Left renal pelvis (tissue), 4 donors: ENCODE results near the gene FECH. TPM values are rescaled to one million over a fixed set of nuclear protein-coding genes. Genes with fewer than 3 reads are reported as not detected.
A peak's percentile ranks its signal among the peaks of the same experiment; 100 is the strongest.
"Not testable (repeated sequence)": the region's sequence is repeated elsewhere in the genome, so short reads cannot be mapped to it uniquely, and the experiment has no call there.

Source experiments
- DNase-seq, 4 donors: peaks; one replicate each; pipeline ENCODE4 v3.0.0-alpha.2; 2013; ENCODE audit warnings: low read depth in 4 of 4, low spot score in 3 of 4
- polyA plus RNA-seq, 4 donors: library from polyadenylated mRNA; unstranded; fragments of 120-200 nt; gene quantifications; one replicate each; pipeline ENCODE4 v1.2.1, GENCODE V29; 2013; ENCODE audit not compliant: insufficient read length in 4 of 4

The FECH gene
- polyA plus RNA-seq, 4 donors = 37.7 to 49.4 (median 41.2) TPM

GRCh38 chr18:57533868-57534510, 52.5 kb downstream of the FECH start:
- DNase-seq = peak; percentile 47 to 67 (median 62)

GRCh38 chr18:57533006-57533867, 53.3 kb downstream of the FECH start:
- DNase-seq = peak; percentile 10 to 36 (median 22)

- no peak for DNase-seq
These were observed 57.4 kb downstream of the FECH start for GRCh38 chr18:57529151-57529550.

- no peak for DNase-seq
These were observed 58.8 kb downstream of the FECH start for GRCh38 chr18:57527556-57528229.

- no peak for DNase-seq
These were observed 63.1 kb downstream of the FECH start for GRCh38 chr18:57523171-57523956.

GRCh38 chr18:57522348-57522747, 64.2 kb downstream of the FECH start:
- not testable (repeated sequence) for DNase-seq

- DNase-seq = no peak
These were observed 66.7 kb downstream of the FECH start for GRCh38 chr18:57519668-57520424.

GRCh38 chr18:57518533-57518932, 68.0 kb downstream of the FECH start:
- no peak for DNase-seq

GRCh38 chr18:57516056-57516455, 70.4 kb downstream of the FECH start:
- no peak for DNase-seq

GRCh38 chr18:57505231-57505630, 81.3 kb downstream of the FECH start:
- DNase-seq = no peak

- DNase-seq = no peak
These were observed 83.9 kb downstream of the FECH start for GRCh38 chr18:57502624-57503023.

- no peak for DNase-seq
These were observed 87.7 kb downstream of the FECH start for GRCh38 chr18:57498682-57499256.

Other genes with a start within 250 kb of the FECH start
- under 1 TPM in 2 of 4 donors, not detected in 2; 0.06 to 0.16 TPM for gene ST8SIA3, start 234.1 kb downstream of the FECH start, polyA plus RNA-seq
- gene ONECUT2, start 151.3 kb downstream of the FECH start, polyA plus RNA-seq = under 1 TPM; 0.08 to 0.24 (median 0.14) TPM
- 100 to 1,000 TPM; 103 to 211 (median 182) TPM for gene NARS1, start 35.1 kb upstream of the FECH start, polyA plus RNA-seq
- gene ATP8B1, start 216.6 kb upstream of the FECH start, polyA plus RNA-seq = 10 to 100 TPM in 3 of 4 donors, 1 to 10 TPM in 1; 5.8 to 31.4 (median 29.3) TPM